Parathyroid adenoma (tissue), 2 donors: ENCODE results near the gene RTCB.

Experiments
- H2AFZ ChIP-seq: fragments of 300-600 bp; sonication (generic); one replicate; pipeline ENCODE4 v1.7.0; 2017; ENCODE audit warnings: antibody characterized with exemption, mild to moderate bottlenecking
- H3K27ac ChIP-seq: fragments of 300-600 bp; sonication (generic); one replicate; pipeline ENCODE4 v1.7.0; 2017
- H3K27me3 ChIP-seq: fragments of 300-600 bp; sonication (generic); one replicate; pipeline ENCODE4 v1.7.0; 2017; ENCODE audit warnings: low read length; ENCODE audit not compliant: control insufficient read depth, insufficient read depth
- H3K36me3 ChIP-seq: fragments of 300-600 bp; sonication (generic); one replicate; pipeline ENCODE4 v1.7.0; 2017; ENCODE audit warnings: low read length; ENCODE audit not compliant: control insufficient read depth, insufficient read depth
- H3K4me1 ChIP-seq: fragments of 300-600 bp; sonication (generic); one replicate; pipeline ENCODE4 v1.7.0; 2017; ENCODE audit warnings: control low read depth
- H3K4me2 ChIP-seq: fragments of 300-600 bp; sonication (generic); one replicate; pipeline ENCODE4 v1.7.0; 2017; ENCODE audit warnings: low read length
- H3K4me3 ChIP-seq: fragments of 300-600 bp; sonication (generic); one replicate; pipeline ENCODE4 v1.7.0; 2017; ENCODE audit warnings: low read depth, low read length
- H3K79me2 ChIP-seq: fragments of 300-600 bp; sonication (generic); one replicate; pipeline ENCODE4 v1.7.0; 2017; ENCODE audit warnings: control low read depth
- H3K9ac ChIP-seq: fragments of 300-600 bp; sonication (generic); one replicate; pipeline ENCODE4 v1.7.0; 2017; ENCODE audit warnings: mild to moderate bottlenecking
- H3K9me3 ChIP-seq: fragments of 300-600 bp; sonication (generic); one replicate; pipeline ENCODE4 v1.7.0; 2017; ENCODE audit warnings: low read length; ENCODE audit not compliant: control insufficient read depth
- CTCF ChIP-seq: fragments of 300-600 bp; sonication (generic); IDR thresholded peaks from one replicate; pipeline ENCODE4 v1.7.0; 2017; ENCODE audit warnings: antibody characterized with exemption, mild to moderate bottlenecking
- donor health status: primary hyperparathyroidism.

Gene RTCB

GRCh38 chr22:32385681-32386080 is 26.4 kb downstream of the RTCB start:
- H3K9me3 ChIP-seq, result no peaks in the 10 kb centered on the region
- no peak overlapping the region for H3K4me2 ChIP-seq
- no peaks in the 10 kb centered on the region for H3K36me3 ChIP-seq
- H3K27me3 ChIP-seq, result no peaks in the 10 kb centered on the region
- H2AFZ ChIP-seq, result no peak overlapping the region
- no peak overlapping the region for H3K9ac ChIP-seq
- TF ChIP-seq CTCF, result no peak
- H3K79me2 ChIP-seq, result no peaks in the 10 kb centered on the region
- H3K4me3 ChIP-seq, result no peak overlapping the region
- no peaks in the 10 kb centered on the region for H3K4me1 ChIP-seq
- H3K27ac ChIP-seq, result no peak overlapping the region

GRCh38 chr22:32380991-32381390 is 31.1 kb downstream of the RTCB start:
- Histone ChIP-seq H2AFZ (no peak overlapping the region), H3K4me3 (no peak overlapping the region), H3K27me3 (no peaks in the 10 kb centered on the region), H3K4me1 (no peaks in the 10 kb centered on the region), H3K9ac (no peak overlapping the region), H3K36me3 (no peaks in the 10 kb centered on the region), H3K9me3 (no peaks in the 10 kb centered on the region), H3K27ac (no peak overlapping the region), H3K4me2 (no peak overlapping the region), H3K79me2 (no peaks in the 10 kb centered on the region)
- TF ChIP-seq CTCF, result no peak

- Histone ChIP-seq H3K27ac (no peak overlapping the region), H3K4me2 (no peak overlapping the region), H2AFZ (no peak overlapping the region), H3K9ac (no peak overlapping the region), H3K79me2 (no peaks in the 10 kb centered on the region), H3K36me3 (no peaks in the 10 kb centered on the region), H3K4me3 (no peak overlapping the region), H3K27me3 (no peaks in the 10 kb centered on the region), H3K4me1 (no peaks in the 10 kb centered on the region), H3K9me3 (no peaks in the 10 kb centered on the region)
- TF ChIP-seq CTCF, result no peak
These were observed 33.3 kb downstream of the RTCB start for GRCh38 chr22:32378707-32379272.

GRCh38 chr22:32376681-32377080 is 35.4 kb downstream of the RTCB start:
- H2AFZ ChIP-seq, result no peak overlapping the region
- H3K4me1 ChIP-seq, result no peaks in the 10 kb centered on the region
- H3K9me3 ChIP-seq, result no peaks in the 10 kb centered on the region
- no peak for TF ChIP-seq CTCF
- H3K9ac ChIP-seq, result no peak overlapping the region
- H3K36me3 ChIP-seq, result no peaks in the 10 kb centered on the region
- no peak overlapping the region for H3K4me2 ChIP-seq
- no peak overlapping the region for H3K4me3 ChIP-seq
- no peaks in the 10 kb centered on the region for H3K79me2 ChIP-seq
- no peak overlapping the region for H3K27ac ChIP-seq
- no peaks in the 10 kb centered on the region for H3K27me3 ChIP-seq

GRCh38 chr22:32375678-32376450 is 36.2 kb downstream of the RTCB start:
- Histone ChIP-seq H3K27ac (no peak overlapping the region), H3K4me1 (no peaks in the 10 kb centered on the region), H3K4me3 (no peak overlapping the region), H3K4me2 (no peak overlapping the region), H3K27me3 (no peaks in the 10 kb centered on the region), H3K36me3 (no peaks in the 10 kb centered on the region), H3K79me2 (no peaks in the 10 kb centered on the region), H3K9ac (no peak overlapping the region), H2AFZ (no peak overlapping the region), H3K9me3 (no peaks in the 10 kb centered on the region)
- no peak for TF ChIP-seq CTCF
